GM12878 (cell line): ENCODE measurements around the gene VSIG10L2.

Experiments used
- CTCF ChIP-seq, 3 experiments: IDR thresholded peaks in 2 of 3; conservative IDR thresholded peaks in 1 of 3; 2 replicates each; pipeline ENCODE4 v1.5.1; 2011; ENCODE audit warnings: low read depth in 3 of 3, low read length in 3 of 3, mild to moderate bottlenecking in 3 of 3, control low read depth in 2 of 3, moderate library complexity in 2 of 3, inconsistent platforms in 1 of 3, mixed read lengths in 1 of 3; ENCODE audit not compliant: control insufficient read depth in 2 of 3, insufficient read depth in 1 of 3; ENCODE audit errors: extremely low read depth in 1 of 3
- E4F1 ChIP-seq: fragments of 450-650 bp; IDR thresholded peaks from 2 replicates; pipeline ENCODE4 v1.6.1; 2018; ENCODE audit warnings: borderline replicate concordance, mild to moderate bottlenecking; ENCODE audit not compliant: partially characterized antibody
- EZH2 ChIP-seq: IDR thresholded peaks from 2 replicates; pipeline ENCODE4 v1.6.1; 2012; ENCODE audit warnings: low read depth, mild to moderate bottlenecking, control low read depth, inconsistent platforms, low read length, borderline replicate concordance; ENCODE audit not compliant: control insufficient read depth
- FOXM1 ChIP-seq: IDR thresholded peaks from 2 replicates; pipeline ENCODE4 v1.6.1; 2012; ENCODE audit warnings: low read depth, mild to moderate bottlenecking, inconsistent platforms, low read length, moderate library complexity
- HDGF ChIP-seq: fragments of 450-650 bp; IDR thresholded peaks from 2 replicates; pipeline ENCODE4 v1.6.1; 2016; ENCODE audit warnings: antibody characterized with exemption
- MEF2A ChIP-seq: IDR thresholded peaks from 2 replicates; pipeline ENCODE4 v1.6.1; 2011; ENCODE audit warnings: low read depth, mild to moderate bottlenecking, low read length, moderate library complexity; ENCODE audit not compliant: insufficient read depth
- POLR2A ChIP-seq: IDR thresholded peaks from 2 replicates; pipeline ENCODE4 v1.6.1; 2011; ENCODE audit warnings: low read depth, mild to moderate bottlenecking, low read length
- POLR2AphosphoS5 ChIP-seq: IDR thresholded peaks from 2 replicates; pipeline ENCODE4 v1.6.1; 2011; ENCODE audit warnings: mild to moderate bottlenecking, low read length, inconsistent platforms
- SREBF2 ChIP-seq: IDR thresholded peaks from 2 replicates; pipeline ENCODE4 v1.6.1; 2012; ENCODE audit warnings: mild to moderate bottlenecking, low read length

GRCh38 chr11:125932301-125932700 is 13.5 kb upstream of the VSIG10L2 start:
- TF ChIP-seq POLR2A (no peak), CTCF (IDR thresholded peaks at IDR 0.05 in 2 of 3, conservative IDR thresholded peaks at IDR 0.05 in 1 of 3; ENCODE audit: control insufficient read depth in 2 of 3, extremely low read depth in 1 of 3, insufficient read depth in 1 of 3, low read depth in 3 of 3, low read length in 3 of 3) (no peak), POLR2AphosphoS5 (no peak), EZH2 (no peak), E4F1 (no peak), HDGF (no peak), FOXM1 (no peak), MEF2A (no peak), SREBF2 (no peak)
